HG02759 (cell line): ENCODE measurements around the gene FYN.
"Not testable (repeated sequence)": the region's sequence is repeated elsewhere in the genome, so short reads cannot be mapped to it uniquely, and the experiment has no call there.

Experiments
- ATAC-seq: cut with Tn5 transposase; IDR thresholded peaks from one replicate; pipeline ENCODE4 v1.9.1; 2021; ENCODE audit warnings: mild to moderate bottlenecking, moderate library complexity; ENCODE audit not compliant: unreplicated experiment

The FYN gene

DNA sequence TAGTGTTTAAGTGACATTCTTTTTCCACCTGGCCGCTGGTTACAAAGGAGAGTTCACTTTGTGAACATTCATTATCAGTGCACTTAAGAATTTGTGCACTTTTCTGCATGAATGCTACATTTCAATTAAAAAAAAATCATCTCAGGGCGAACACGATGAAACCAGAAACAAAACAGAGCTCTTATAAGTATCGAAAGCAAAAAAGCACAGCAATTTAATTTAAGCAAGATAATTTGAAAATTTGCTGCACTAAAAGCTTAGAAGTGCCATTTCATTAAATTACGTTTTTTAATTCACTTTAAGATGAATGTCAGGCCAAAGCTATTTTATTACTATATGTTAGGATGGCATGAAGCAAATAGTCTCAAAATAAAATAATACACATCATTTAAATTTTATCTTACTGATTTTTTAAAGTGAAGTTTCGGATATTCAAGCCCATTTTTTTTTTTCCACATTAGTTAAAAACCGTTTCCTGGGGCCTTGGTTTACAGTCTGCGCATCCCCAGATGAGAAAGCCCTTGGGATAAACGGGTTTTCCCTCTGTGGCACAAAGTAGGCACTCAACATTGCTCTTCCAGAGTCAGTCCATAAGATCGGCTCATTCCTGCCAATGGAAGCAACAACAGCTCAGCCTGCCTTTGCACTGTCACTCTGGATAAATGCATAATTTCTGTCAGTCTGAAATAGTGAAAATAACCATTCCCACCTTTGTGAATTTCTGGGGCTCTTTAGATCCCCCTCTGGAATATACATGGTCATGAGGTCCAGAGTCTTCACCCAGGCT, 80.1 kb downstream of the FYN start:
- no peak for ATAC-seq

DNA sequence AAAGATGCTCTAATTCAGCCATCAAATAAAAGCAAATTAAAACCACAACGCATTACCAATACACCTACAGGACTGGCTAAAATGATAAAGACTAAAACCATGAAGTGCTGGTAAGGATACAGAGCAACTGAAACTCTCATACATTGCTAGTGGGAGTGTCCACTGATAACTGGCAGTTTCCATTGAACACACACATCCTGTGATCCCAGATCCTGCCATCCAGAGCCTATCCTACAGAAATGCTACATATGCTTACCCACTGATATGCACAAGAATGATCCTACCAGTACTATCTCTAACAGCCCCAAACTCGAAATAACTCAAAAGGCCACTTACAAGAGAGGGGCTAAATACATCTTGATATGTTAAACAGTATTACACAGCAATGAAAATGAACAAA, 81.0 kb downstream of the FYN start:
- ATAC-seq: no peak

DNA sequence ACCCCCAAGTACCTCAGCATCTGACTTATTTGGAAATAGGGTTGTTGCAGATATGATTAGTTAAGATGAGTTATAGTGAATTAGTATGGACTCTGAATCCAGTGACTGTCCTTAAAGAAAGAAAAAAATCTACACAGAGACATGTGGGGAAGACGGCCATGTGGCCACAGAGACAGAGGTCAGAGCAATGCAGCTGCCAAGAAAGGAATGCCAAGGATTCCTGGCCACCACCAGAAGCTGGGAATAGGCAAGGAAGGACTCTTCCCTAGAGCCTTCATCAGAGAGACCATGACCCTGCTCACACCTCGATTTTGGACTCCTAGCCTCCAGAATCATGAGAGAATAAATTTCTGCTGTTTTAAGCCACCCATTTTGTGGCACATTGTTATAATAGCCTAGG, 81.8 kb downstream of the FYN start:
- ATAC-seq: no peak

DNA sequence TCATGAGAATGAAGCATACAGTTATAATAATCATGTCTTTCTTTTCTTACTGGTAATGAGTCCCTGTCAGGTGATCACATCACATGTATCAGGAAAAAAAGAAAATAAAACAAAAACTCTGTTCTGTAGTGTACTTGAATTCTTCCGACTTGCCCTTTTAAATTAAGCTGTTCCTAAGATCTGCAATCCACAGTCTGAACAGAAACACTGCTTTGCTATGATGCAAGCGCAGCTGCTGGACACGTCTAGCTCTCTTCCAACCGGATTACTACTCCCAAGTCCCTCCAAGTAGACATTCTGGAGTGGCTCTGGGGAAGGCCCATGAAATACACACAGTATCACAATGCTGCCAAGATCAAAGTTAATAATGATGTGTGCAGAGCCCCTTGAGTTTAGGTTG, 83.7 kb downstream of the FYN start:
- no peak for ATAC-seq

DNA sequence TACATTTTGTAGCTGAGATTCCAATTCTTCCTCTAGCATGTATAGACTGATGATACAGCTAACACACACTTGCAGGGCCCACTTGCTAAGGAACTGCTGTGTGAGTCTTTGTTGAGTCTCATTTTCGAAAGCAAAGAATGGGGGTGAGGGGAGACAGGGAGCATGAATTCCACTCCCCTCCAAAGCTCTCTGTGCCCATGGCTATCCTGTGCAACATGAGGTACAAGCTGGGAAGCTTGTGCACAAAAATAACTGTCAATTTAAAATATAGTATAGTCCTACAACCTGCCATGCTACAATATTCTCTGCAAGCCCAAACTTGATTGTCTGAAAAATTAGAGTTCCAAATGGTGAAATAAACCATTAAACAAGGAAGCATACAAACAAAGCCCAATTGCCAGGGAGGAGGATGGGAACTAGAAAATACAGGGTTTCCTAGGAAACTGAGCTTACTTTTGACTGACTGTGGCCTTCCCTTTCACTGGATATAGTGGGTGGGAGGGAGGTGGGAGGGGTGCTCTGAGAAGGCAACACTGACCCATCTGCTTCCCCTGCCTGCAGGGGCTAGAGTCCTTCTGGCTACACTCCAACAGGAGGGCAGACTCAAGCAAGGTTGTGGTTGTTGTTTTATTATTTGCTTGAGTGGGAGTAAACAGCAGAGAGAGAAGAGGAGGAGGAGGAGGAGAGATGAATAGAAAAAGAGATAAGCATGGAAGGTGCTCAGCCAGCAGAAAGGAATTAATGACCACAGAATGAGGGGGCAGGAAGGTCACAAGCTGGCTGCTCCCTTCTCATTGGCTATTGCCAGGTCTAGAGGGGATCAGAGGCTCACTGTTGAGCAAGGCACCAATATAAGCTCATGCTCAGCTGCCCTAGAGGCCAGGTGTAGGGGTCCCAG, 84.6 kb downstream of the FYN start:
- ATAC-seq: no peak

DNA sequence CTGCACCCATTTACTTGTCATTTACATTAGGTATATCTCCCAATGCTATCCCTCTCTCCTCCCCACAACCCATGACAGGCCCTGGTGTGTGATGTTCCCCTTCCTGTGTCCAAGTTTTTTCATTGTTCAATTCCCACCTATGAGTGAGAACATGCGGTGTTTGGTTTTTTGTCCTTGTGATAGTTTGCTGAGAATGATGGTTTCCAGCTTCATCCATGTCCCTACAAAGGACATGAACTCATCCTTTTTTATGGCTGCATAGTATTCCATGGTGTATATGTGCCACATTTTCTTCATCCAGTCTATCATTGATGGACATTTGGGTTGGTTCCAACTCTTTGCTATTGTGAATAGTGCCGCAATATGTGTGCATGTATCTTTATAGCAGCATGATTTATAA, 87.1 kb downstream of the FYN start:
- ATAC-seq: not testable (repeated sequence)

DNA sequence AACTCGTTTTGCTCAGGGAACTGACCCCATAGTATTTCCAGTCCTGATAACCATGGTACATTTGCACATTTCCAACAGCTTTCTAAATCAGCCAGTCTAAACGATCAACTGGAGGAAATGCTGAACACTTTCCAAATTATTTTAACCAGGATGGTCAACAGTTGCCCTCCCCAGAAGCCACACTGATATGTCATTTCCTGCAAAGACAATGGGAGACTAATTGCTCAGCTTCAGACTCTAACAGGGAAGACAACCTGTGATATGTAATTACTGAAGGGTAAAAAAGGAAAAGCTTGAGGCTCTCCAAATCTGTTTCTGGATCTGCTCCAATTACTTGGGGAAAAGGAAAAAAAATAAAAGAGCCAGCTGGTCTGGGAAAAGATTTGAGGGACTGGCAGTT, 88.8 kb downstream of the FYN start:
- ATAC-seq: no peak

DNA sequence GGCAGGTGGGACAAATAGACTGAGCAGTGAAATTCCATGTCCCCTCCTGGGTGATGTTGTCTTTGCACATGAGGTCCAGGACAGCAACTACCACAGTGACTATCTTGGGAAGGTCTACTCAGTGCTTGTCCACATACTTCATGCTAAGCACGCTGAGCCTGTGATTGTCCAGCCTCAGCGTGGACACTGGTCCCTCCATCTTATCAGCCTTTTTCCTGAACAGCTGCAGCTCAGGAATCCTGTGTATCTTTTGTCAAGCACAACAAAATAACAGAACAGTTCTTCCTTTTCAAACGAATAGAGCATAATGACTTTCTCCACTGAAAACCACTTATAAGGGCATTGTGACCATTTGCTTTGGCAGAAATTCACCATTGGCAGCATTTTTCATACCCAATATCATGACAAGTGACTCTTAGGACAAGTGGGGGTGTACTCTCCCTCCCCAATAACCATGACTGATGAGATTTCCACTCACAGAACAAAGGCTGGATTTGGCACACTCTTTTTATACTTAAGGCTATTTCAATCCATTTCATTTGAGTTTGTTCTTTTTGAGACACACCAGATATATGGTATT, 90.3 kb downstream of the FYN start:
- ATAC-seq: no peak

DNA sequence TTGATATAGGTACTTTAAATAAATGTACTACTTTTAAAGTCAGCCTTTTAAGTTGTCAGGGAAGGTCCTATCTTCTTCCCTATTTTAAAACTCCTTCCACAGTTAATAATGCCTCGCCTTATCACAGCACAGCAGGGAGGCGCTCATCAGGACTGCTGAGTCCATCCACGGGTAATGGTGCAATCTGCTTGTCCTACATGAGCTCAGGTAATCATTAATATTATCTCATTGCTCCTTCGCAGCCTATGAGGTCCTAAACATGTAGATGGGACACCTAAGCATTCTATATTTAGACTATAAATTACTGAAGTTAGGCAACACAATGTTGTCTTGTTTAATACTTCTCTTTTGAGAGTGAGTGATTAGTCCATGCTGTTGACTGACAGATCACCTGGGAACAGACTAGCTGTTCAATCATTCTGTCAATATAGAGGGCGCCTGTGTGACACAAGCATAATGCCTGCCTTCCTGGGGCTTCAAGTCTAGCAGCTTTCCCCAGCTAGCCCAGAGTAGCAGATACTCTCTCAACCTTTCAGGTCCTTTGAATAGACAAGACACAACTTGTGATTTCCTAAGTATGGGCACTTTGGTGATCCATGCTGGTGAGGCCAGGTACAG, 91.0 kb downstream of the FYN start:
- ATAC-seq: no peak

DNA sequence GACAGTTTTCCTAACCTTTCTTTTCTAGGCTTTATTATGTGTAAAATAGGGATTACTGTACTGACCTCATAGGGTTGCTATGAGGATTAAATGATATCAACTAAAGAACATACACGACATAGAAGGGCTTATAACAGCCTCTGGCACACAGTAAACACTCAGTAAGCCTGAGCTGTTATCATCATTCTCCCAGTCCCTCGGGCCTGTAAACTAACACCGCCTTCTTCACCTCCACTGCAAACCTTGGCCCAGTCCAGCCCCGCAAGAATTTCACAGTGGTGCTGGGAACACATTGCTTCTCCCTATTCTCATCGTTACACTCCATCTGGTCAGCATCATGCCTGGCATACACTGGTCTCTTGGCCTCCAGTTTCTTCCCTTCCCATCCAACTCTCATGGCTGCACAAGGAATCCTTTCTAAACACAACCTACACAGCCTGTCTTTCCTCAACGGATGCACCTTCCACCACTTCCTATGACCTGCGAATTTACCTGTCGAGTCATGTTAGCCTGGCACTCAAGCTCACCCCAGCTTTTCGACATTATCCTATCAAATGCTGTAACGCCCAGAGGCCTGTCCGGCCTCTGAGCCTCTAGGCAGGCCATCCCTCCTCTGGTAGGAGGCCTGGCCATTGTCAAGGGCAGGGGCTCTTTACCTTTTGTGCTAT, 92.1 kb downstream of the FYN start:
- ATAC-seq: no peak

DNA sequence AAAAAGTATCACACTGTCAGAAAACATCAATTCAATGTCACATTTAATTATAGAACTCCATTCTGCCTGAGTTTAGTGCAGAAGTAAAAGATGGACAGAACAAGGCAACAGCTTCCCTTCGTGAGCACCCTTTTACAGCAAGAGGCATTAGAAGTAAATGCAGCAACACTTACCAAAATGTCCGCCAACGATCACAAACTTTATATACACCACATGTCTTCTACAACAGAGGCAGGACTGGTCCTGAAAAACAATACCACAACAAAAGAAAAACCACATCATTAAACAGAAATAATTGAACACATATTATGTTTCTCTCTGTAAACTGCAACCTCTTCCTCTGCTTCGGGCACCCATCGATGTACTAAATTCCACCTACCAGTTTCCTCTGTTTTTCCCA, 92.9 kb downstream of the FYN start:
- no peak for ATAC-seq

DNA sequence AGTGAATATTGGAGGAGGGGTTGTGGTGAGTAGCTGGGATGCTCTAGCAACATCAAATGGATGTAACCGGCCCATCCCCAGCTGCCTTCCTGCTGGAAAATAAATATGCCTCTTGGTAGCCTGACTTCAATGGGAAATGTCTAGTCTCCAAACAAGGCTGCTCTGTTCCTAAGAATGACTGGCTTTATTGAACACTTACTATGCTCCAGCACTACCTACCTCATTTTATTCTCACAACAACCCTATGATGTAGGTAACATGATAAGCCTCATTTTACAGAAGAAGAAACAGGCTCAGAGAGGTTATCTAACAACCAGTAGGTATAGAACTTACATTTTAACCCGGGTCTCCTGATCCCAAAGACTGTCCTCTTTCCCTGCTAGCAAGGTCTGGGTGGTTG, 93.6 kb downstream of the FYN start:
- no peak for ATAC-seq

DNA sequence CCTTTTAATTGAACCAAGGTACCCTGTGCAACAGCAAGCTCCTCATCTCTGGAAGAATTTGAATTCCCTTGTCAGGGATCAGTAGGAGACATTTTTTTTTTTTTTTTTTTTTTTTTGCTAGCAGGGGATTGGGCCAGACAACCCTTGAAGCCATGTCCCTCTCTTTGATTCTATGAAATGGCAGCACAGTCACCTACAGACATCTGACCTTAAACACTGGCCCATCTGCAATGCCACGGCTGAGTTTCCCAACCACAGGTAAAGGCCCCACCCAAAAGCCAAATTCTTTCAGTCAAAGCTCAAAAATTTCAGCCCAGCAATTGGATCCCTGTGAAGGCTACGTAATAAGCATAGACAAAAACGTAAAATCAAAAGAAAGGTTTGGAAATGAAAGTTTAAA, 94.2 kb downstream of the FYN start:
- no peak for ATAC-seq

DNA sequence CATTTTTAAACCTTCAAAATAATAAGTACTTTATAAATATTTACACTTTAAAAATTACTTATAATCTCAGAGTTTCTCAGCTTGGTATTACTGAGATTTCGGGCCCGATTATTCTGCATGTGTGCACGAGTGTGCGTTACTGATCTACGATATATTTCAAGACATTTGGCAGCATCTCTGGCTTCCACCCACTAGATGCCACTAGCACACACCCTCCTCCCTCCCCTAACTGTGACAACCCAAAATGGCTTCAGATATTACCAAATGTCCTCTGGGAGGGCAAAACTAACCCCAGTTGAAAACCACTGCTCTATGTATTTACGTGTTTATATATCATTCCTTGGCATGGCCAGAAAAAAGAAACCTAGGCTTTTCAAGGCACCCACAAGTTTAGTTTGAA, 95.9 kb downstream of the FYN start:
- no peak for ATAC-seq

DNA sequence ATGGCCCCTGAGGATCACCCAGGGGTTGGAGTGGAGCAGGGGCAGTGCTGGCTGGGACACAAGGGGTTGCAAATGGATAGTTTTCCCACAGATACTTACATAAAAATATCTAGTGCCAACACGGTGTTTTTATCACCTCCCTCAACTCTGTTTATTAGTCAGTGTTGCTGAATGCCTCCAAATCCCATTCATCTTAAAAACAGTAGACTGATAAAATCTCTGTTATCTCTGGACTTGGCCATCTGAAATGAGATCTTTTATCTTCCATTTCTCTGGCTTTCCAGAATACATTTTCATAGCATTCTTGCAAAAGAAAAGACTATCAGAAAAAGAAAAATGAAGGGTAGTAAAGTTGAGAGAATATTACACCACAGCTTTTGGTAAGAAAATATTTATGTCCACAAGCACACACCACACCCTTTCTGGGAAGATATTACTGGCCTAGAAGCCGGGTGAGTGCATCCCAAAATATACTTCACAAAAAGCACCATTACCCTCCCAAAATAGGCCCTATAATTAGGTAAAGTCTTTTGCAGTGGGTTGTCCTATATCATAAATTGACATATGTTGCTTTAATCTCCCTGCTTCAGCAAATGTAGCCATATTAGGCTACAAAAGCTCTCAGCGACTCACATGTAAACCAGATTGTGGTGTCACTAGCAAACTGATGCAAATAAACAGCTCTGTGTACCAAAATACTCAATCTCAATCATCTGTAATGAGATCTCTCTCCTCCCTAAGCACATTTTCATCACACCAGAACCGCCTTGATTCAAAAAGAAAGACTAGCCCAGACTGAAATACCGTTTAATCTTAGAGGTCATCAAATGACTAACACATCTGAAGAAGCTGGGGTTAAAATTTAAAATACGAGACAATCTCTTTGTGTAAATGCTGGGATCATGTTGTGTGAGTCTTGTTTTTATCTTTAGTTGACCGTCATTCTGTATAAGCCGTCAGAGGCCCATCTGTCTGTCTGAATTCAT, 96.7 kb downstream of the FYN start:
- no peak for ATAC-seq

DNA sequence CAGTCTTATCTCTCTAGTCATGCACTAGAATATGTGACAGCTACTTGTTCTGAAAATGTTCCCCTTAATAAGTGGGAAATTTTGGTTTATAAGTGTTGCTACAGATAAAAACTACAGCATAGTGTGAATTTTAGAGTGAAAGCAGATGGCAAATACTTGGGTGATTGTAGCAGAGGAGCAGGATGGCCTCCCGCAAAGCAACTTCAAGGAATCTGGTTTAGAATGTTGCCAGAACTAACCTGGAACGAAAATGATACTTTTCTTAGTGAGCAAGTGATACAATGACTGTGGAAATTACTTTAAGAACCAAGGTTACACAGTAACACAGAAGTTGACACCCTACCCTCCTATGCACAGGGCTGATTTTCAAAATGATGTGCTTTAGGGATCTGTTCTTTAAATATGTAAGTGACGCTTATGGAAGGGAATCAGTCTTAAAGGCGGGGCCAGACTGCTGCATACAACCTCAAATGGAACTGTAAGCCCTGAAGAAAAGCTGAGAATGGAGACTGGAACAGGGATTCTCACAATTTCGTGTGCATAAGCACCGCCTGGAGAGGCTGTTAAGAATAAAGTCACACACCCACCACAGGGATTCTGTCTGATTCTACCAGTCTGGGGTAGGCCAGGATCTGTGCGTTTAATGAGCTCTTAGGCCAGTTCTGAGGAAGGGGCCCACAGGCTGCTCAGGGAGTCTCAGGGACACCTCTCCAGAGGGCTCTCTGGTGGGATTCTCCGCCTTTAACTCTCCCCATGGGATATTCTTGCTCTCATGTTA, 97.9 kb downstream of the FYN start:
- no peak for ATAC-seq

DNA sequence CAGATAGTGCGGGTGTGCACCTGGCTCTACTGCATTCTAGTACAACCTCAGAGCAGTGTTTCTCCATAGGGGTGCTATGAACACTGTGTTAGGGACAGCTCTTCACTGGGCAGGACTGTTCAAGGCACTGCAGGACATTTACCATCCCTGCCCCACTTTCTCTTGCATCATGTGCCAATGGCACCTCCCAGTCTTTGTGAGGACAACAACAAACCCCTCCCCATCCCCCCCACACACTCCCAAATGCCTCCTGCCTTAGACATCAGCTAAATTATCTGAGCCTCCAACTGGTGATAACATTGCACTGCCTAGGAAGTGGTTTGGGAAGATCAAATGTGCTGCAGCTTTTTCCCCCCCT, 98.9 kb downstream of the FYN start:
- no peak for ATAC-seq

DNA sequence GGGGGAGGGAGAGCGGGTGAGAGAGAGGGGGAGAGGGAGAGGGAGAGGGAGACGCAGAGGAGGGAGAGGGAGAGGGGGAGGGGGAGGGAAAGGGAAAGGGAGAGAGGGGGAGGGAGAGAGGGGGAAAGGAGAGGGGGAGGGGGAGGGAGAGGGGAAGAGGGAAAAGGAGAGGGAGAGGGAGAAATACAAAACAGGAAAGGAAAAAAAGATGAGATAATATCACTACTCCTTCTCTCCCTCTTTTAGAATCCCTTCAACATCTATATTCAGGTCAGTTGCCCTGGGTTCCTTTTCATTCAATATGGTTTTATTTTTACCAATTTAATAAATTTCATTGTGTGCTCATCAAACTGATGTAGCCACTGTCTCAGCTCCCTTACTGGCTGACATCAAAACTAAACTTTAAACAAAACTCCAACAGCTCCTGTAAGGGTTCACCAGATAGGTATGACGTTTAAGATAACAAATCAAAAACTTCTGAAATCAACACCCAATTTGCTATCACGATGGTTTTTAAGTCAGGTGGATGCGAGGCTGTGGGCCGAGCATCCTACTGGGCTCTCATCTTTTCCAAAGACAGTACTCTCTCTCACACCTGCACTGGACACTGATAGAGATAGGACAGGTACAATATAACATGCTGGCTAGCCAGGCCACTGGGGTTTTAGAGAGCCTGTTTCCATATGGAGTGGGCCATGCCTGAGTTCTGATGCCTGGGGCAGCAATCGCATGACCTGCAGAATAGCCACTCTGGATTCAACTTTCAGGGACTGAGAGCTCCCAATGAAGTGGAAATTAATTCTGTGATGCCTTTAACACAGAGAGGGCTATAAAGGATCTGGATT, 99.5 kb downstream of the FYN start:
- no peak for ATAC-seq
